ENCODE measurements around the gene ADARB1.

The ADARB1 gene

GRCh38 chr21:45252448-45252925, 178.1 kb downstream of the ADARB1 start:
- no peak for DNase-seq (ENCODE audit: low read depth)

DNA sequence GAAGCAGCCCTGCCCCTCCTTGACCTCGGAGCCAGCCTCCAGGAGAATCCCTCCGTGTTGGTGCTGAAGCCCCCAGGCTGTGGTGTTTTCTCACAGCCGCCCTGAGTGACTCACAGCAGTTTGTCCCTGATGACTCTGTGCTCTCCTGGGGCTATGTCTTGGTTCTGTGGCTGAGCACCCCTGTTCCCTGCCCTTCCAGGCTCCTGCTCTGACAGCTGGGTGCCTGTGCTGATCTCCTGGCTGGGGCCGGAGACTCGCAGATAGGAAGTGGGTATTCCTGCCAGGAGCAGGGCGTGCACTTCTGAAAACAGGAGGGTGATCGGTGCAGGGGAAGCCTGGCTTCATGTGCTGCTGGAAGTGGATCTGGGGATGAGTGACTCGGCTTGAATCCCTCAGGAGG, 178.8 kb downstream of the ADARB1 start:
- DNase-seq (ENCODE audit: low read depth), result no peak

GRCh38 chr21:45253633-45254459, 179.5 kb downstream of the ADARB1 start:
- no peak for DNase-seq (ENCODE audit: low read depth)

DNA sequence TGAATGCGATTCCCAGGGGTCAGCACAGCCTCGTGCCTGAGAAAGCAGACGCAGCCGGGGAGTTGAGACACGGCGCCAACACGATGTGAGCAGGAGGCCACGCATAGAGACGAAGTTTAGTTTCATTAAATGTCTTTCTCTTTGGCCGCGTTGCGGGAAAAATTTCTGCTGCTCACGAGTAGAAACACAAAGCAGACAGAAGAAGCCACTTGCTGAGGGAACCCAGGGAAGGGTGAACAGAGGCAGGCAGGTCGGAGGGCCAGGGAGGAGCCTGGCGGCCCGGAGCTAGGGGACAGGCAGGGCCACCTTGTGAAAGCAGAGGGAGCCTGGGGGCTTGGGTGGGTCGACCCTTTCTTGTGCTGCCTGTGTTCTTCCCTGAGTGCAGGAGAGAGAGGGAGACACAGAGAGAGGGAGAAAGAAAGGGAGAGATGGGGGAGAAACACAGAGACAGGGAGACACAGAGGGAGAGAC, 180.1 kb downstream of the ADARB1 start:
- DNase-seq (ENCODE audit: low read depth), result no peak

DNA sequence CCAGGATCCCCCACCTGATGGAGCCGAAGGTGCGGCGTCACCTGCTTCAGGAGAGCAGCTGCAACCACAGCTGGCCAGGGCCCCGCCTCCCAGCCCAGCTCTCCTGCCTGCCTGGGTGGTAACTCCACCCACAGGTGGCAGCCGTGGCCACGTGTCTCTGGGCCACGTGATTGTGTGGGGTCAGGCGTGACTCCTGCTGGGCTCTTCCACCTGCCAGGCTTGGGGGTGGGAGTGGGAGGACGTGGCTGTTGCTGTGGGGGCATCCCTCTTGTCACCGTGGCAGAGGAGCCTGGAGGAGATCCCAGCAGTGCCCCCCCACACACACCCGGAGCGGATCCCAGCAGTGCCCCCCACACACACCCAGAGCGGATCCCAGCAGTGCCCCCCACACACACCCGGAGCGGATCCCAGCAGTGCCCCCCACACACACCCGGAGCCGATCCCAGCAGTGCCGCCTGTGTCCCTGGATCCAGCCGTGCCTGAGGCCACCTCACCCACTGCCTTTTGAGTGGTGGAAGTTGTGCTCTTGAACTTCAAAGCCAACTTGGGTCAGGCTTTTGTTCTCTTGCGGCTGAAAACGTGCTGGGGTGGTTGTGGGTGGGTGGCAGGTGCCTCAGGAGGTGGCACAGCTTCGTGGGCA, 181.1 kb downstream of the ADARB1 start:
- DNase-seq (ENCODE audit: low read depth), result no peak

DNA sequence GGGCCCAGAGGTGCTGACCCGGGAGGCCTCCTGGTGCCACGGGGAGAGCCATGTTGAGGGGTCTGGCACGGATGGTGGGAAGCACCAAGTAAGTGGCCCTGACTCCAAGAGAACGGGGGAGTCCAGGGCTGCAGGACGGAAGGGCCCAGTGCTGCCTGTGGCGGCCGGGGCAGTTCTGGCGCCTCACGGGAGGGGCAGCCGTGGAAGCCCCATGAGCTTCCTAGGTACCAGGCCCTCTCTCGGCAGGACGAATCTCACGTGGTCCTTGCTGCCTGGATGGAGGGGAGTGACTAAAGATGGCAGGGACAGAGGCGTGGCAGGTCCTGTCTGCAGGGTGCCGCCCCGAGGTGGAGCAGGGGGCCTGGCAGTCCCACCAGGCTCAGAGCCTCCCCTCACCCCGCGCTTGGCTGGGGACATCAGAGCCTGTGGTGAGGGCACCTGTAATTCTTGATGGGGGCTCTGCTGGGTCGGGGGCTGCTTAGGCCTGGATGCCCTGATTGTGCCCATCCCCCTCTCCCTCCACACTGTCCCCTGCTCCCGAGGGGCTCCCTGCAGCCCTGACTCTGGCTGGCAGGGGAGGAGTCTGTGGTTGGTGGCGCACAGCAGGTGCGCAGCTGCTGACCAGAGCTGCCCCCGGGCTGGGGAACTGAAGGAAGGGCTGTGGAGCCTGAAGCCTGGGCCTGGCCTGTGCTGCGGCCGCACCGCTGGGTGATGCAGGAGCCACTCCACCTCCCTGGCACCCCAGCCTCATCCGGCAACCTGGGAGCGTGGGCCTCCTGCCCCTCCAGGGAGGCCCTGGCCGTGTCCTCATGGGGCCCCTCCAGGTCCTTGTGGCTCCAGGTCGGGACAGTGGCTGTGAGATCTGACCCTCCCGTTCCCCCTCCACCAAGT, 181.9 kb downstream of the ADARB1 start:
- no peak for DNase-seq (ENCODE audit: low read depth)

- DNase-seq (ENCODE audit: low read depth), result no peak
Measured at GRCh38 chr21:45256912-45257672, 182.7 kb downstream of the ADARB1 start.

DNA sequence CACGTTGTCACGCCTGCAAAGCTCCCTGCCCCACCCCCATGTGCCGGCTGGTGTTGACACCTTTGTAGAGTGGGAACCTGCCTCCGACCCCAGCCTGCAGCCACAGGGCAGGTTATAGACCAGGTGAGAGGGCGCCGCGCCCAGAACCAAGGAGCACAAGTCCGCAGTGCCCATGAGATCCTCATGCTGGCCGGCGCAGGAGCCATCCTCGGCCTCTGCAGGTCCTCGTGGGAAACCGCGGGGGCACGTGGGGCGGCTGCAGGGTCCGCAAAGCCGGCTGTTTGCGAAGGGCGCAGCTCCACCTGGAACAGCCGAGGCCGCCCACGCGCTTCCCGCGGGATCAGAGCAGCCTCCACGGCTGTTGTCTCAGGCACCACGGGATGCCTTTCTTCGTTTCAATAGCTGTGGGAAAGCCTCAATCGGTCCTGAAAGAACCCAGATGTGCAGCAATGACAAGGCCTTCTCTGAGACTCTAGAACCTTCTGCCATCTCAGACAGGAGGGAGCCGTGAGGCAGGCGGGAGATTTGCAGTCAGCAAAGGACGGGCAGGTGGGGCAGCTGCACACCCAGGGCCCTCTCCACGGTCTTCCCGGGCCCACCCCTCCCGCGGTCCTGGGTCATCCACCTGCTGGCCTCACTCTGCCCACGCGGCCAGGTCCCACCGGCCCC, 183.4 kb downstream of the ADARB1 start:
- no peak for DNase-seq (ENCODE audit: low read depth)

- no peak for DNase-seq (ENCODE audit: low read depth)
Measured at GRCh38 chr21:45258466-45258865, 184.1 kb downstream of the ADARB1 start.

DNA sequence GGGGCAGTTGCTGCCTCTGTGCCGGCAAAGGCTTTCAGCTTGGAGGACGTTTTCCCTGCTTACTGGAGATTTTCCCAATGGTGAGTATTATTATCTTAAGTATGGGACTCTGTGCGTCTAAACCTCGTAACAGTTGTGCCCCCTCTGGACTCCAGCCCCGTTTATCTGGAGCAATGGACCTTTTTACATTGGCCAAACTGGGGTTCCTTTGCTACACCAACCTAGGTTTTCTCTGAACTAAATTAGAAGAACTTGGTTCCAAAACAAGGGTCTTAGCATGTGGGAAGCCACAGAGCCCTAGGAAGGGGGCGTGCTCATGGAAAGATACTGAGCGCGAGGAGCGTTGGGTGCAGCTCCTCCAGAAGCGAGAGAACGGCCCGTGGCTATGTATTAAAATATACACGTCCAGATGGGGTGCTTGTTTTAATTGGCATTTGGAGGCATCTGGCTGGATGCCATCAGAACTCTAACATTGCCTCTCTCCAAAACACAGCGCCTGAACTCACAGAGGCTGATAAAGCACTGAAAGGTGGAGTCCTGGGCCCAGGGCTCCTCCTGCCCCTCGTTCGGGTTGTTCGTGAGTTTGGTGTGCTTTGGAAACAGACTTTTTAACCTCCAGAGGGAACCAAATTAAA, 184.9 kb downstream of the ADARB1 start:
- DNase-seq (ENCODE audit: low read depth), result no peak

GRCh38 chr21:45260191-45260825, 185.9 kb downstream of the ADARB1 start:
- no peak for DNase-seq (ENCODE audit: low read depth)

- no peak for DNase-seq (ENCODE audit: low read depth)
Measured at GRCh38 chr21:45261093-45261492, 186.7 kb downstream of the ADARB1 start.

- no peak for DNase-seq (ENCODE audit: low read depth)
Measured at GRCh38 chr21:45262041-45262581, 187.7 kb downstream of the ADARB1 start.

GRCh38 chr21:45262616-45263015, 188.2 kb downstream of the ADARB1 start:
- DNase-seq (ENCODE audit: low read depth), result no peak

DNA sequence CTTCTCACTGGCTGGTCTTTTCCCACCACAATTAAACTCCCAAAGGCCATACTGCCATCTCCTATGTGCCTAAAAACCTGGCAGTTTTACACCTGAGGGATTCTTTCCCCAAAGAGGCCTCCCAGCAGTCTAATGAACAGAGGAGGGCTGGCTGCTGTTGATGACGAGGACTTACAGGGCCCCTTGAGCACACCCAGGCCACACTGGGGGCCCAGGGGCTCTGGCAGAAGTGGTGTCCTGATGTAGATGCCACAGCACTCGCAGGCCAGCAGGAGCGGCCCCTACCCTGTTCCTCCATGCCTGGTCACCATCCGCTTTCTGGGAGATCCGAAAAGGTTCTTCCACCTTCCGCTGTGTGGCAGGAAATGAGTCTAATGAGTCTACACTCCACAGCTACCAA, 189.2 kb downstream of the ADARB1 start:
- DNase-seq (ENCODE audit: low read depth), result no peak

GRCh38 chr21:45264146-45264911, 189.9 kb downstream of the ADARB1 start:
- DNase-seq (ENCODE audit: low read depth), result no peak

GRCh38 chr21:45264912-45265515, 190.6 kb downstream of the ADARB1 start:
- no peak for DNase-seq (ENCODE audit: low read depth)

- DNase-seq (ENCODE audit: low read depth), result no peak
Measured at GRCh38 chr21:45265721-45266517, 191.5 kb downstream of the ADARB1 start.
